GM23248 (cell line): Measurements from ENCODE around the gene NAA50. TPM values are rescaled to one million over a fixed set of nuclear protein-coding genes. Genes with fewer than 3 reads are reported as not detected.

Source experiments
- DNase-seq: peaks from one replicate; pipeline ENCODE4 v3.0.0-alpha.2; 2015
- H2AFZ ChIP-seq: fragments of 200-600 bp; sonication (generic); 2 replicates; pipeline ENCODE4 v1.6.1; 2016; ENCODE audit warnings: antibody characterized with exemption
- H3F3A ChIP-seq: fragments of 200-600 bp; sonication (generic); 2 replicates; pipeline ENCODE4 v1.6.1; 2016; ENCODE audit warnings: mild to moderate bottlenecking, antibody characterized with exemption, mixed run types; ENCODE audit not compliant: insufficient read depth
- H3K27ac ChIP-seq: fragments of 200-600 bp; sonication (generic); 2 replicates; pipeline ENCODE4 v1.5.1; 2016; ENCODE audit warnings: mild to moderate bottlenecking
- H3K27me3 ChIP-seq: fragments of 200-600 bp; sonication (generic); replicated peaks from 2 replicates; pipeline ENCODE4 v1.6.1; 2016; ENCODE audit warnings: mild to moderate bottlenecking; ENCODE audit not compliant: insufficient read depth
- H3K36me3 ChIP-seq: fragments of 200-600 bp; sonication (generic); 2 replicates; pipeline ENCODE4 v1.6.1; 2016; ENCODE audit warnings: low read depth, mild to moderate bottlenecking
- H3K4me1 ChIP-seq: fragments of 200-600 bp; sonication (generic); 2 replicates; pipeline ENCODE4 v1.6.1; 2016; ENCODE audit warnings: mild to moderate bottlenecking; ENCODE audit not compliant: insufficient read depth
- H3K4me2 ChIP-seq: fragments of 200-600 bp; sonication (generic); one replicate; pipeline ENCODE4 v1.6.1; 2016; ENCODE audit warnings: mild to moderate bottlenecking; ENCODE audit not compliant: unreplicated experiment
- H3K4me3 ChIP-seq: fragments of 200-600 bp; sonication (generic); 2 replicates; pipeline ENCODE4 v1.5.1; 2016; ENCODE audit warnings: mild to moderate bottlenecking
- H3K79me2 ChIP-seq: fragments of 200-600 bp; sonication (generic); 2 replicates; pipeline ENCODE4 v1.6.1; 2016; ENCODE audit warnings: mild to moderate bottlenecking; ENCODE audit not compliant: insufficient read depth
- H3K9ac ChIP-seq: fragments of 200-600 bp; sonication (generic); 2 replicates; pipeline ENCODE4 v1.6.1; 2016; ENCODE audit warnings: mild to moderate bottlenecking
- H3K9me2 ChIP-seq: fragments of 200-600 bp; sonication (generic); 2 replicates; pipeline ENCODE4 v1.6.1; 2016; ENCODE audit warnings: mixed run types, mild to moderate bottlenecking, moderate library complexity; ENCODE audit not compliant: insufficient read depth
- H3K9me3 ChIP-seq: fragments of 200-600 bp; sonication (generic); one replicate; pipeline ENCODE4 v1.6.1; 2017; ENCODE audit warnings: low read depth
- H4K20me1 ChIP-seq: fragments of 200-600 bp; sonication (generic); 2 replicates; pipeline ENCODE4 v1.6.0; 2016; ENCODE audit not compliant: insufficient read depth
- EZH2 ChIP-seq: fragments of 200-600 bp; sonication (generic); IDR thresholded peaks from 2 replicates; pipeline ENCODE4 v1.6.1; 2018; ENCODE audit warnings: antibody characterized with exemption, mild to moderate bottlenecking; ENCODE audit not compliant: insufficient read depth, poor library complexity, severe bottlenecking
- EZH2phosphoT487 ChIP-seq: fragments of 200-600 bp; sonication (generic); IDR thresholded peaks from 2 replicates; pipeline ENCODE4 v1.6.1; 2018; ENCODE audit warnings: antibody characterized with exemption, moderate library complexity, mild to moderate bottlenecking, low read depth; ENCODE audit not compliant: insufficient read depth
- WGBS, 2 experiments: methylation state at CpG; one replicate each; pipeline ENCODE4 v1.1.6; 2015 to 2017; ENCODE audit warnings: low lambda C conversion rate in 2 of 2, low coverage in 1 of 2; ENCODE audit errors: missing lambda C conversion rate in 2 of 2; 5-methylcytosine and 5-hydroxymethylcytosine counted together
- in situ Hi-C: fragments of 300-500 bp; cut with MboI; formaldehyde crosslinking; loops from 2 replicates; pipeline ENCODE4 v1.15.0; 2020
- polyA plus RNA-seq: library from polyadenylated mRNA; unstranded; fragments of >200 nt; fragmentation: Nextera tagmentation; extraction: Ambion mirVana; gene quantifications from 2 replicates; pipeline ENCODE4 v1.2.1, GENCODE V29; 2016
- total RNA-seq: library from RNA; depleted of rRNA; stranded (reverse); fragments of >200 nt; shearing (Covaris generic); gene quantifications from 2 replicates; pipeline ENCODE4 v1.2.3, GENCODE V29; 2014

NAA50 gene
- total and polyA plus RNA-seq, 2 experiments from 2014 or later, result 154 to 160 TPM

DNA sequence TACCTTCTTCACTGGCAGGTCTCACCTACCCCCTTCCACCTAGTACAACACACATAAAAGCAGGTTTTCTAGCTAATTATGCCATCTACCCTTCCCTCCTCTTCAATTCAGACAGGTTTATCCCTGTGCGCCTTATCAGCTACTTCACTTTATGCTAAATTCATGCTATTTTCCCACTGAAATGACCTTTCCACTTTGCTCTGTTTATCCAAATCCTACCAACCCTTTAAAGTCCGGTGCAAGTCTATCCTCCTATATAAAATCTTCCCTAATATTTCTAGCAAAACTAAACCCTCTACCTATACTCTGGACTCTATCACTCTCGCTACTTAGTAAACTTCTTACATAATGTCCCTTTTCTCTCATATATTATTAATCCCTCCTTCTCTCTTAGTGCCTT is 55.6 kb downstream of the NAA50 start:
- in situ Hi-C loops, result no loop called here
- no peak overlapping the region for H3K4me3 ChIP-seq
- H3K4me1 ChIP-seq, result peaks cover 17% of the 10 kb centered on the region
- WGBS, 2 experiments, result 98% methylated on average over 3 of the region's 3 CpGs
- no peaks in the 10 kb centered on the region; the same call in 1 of the 2 replicates for H3K36me3 ChIP-seq
- H2AFZ ChIP-seq, result no peak overlapping the region
- H3F3A ChIP-seq, result peaks cover 5% of the 10 kb centered on the region
- no peak overlapping the region for H3K27ac ChIP-seq
- H3K9ac ChIP-seq, result no peak overlapping the region
- DNase-seq, result no peak
- no peak for TF ChIP-seq EZH2
- no peak for TF ChIP-seq EZH2phosphoT487
- H4K20me1 ChIP-seq, result no peaks in the 10 kb centered on the region
- no peaks in the 10 kb centered on the region for H3K9me2 ChIP-seq
- H3K27me3 ChIP-seq, result no peaks in the 10 kb centered on the region
- H3K79me2 ChIP-seq, result peaks cover 96% of the 10 kb centered on the region
- H3K4me2 ChIP-seq, result no peak overlapping the region
- no peaks in the 10 kb centered on the region for H3K9me3 ChIP-seq

DNA sequence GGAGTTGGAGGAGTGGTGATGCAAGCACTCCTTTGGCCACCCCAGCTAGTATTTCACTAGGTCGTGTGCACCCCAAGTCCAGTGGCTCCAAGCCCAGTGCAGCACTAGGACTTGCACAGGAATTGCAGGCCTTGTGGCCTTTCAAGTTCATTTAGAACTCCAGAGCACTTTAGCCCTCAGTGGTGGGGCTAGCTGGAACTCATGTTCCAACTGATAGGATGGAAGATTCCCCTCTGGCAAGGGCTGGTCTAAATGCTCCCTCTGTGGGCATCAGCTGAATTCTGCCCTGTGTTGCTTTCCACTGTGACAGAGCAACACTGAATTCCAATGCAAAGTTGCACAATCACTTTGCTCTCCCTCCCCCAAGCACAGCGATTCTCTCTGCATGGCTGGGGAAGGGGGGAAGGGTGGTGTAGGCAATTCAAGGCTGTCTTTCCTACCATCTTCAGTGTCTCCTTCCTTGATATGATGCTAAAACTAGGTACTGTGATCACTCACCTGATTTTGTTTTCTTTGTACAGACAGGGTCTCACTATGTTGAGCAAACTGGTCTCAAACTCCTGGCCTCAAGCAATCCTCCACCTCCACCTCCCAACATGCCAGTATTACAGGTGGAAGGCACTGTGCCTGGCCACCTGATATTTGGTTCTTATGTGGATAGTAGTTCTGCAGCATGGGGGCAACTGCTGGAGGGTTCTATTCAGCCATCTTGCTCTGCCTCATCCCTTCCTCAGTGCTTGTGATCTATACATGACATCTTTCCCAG is 59.9 kb downstream of the NAA50 start:
- no peaks in the 10 kb centered on the region; the same call in 1 of the 2 replicates for H3K36me3 ChIP-seq
- no peak overlapping the region for H2AFZ ChIP-seq
- no peaks in the 10 kb centered on the region for H3K9me3 ChIP-seq
- H3F3A ChIP-seq, result no peaks in the 10 kb centered on the region
- peaks cover 8% of the 10 kb centered on the region for H3K4me1 ChIP-seq
- H3K4me2 ChIP-seq, result peak overlapping the region; percentile 9
- no peak overlapping the region for H3K4me3 ChIP-seq
- in situ Hi-C loops, result no loop called here
- DNase-seq, result peak; percentile 46
- 85 to 90% methylated on average over 2 of the region's 2 CpGs for WGBS, 2 experiments
- no peaks in the 10 kb centered on the region for H3K9me2 ChIP-seq
- no peaks in the 10 kb centered on the region for H4K20me1 ChIP-seq
- no peaks in the 10 kb centered on the region for H3K27me3 ChIP-seq
- TF ChIP-seq EZH2phosphoT487 (no peak), EZH2 (no peak)
- H3K79me2 ChIP-seq, result peaks cover 81% of the 10 kb centered on the region
- H3K9ac ChIP-seq, result no peak overlapping the region
- 0 out of 2 replicates have a peak overlapping the region, but pooled peaks have one; percentile 22 for H3K27ac ChIP-seq

DNA sequence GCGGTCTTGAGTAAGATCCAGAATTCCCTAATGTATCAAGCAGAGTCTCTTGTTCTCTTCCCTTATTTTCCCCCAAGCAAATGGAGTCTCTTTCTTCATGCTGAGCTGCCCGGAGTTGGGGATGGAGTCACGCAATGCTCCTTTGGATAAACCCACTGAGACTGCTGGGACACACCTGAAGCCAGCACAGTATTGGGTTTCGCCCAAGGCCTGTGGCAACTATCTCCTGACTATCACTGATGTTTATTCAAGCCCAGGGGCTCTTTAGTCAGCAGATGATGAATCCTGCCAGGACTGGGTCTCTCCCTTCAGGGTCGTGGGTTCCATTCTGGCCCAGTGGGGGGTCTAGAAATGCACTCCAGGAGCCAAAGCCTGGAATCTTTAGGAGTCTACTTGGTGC is 60.9 kb downstream of the NAA50 start:
- TF ChIP-seq EZH2 (no peak), EZH2phosphoT487 (no peak)
- H2AFZ ChIP-seq, result no peak overlapping the region
- H3K9ac ChIP-seq, result no peak overlapping the region
- no peaks in the 10 kb centered on the region for H3K9me3 ChIP-seq
- no peak for DNase-seq
- H3K27ac ChIP-seq, result no peak overlapping the region
- H3K4me1 ChIP-seq, result peaks cover 8% of the 10 kb centered on the region
- H3K4me3 ChIP-seq, result no peak overlapping the region
- 88 to 89% methylated on average over 5 of the region's 5 CpGs for WGBS, 2 experiments
- H4K20me1 ChIP-seq, result no peaks in the 10 kb centered on the region
- H3F3A ChIP-seq, result no peaks in the 10 kb centered on the region
- no peak overlapping the region for H3K4me2 ChIP-seq
- H3K79me2 ChIP-seq, result peaks cover 81% of the 10 kb centered on the region
- no peaks in the 10 kb centered on the region; the same call in 1 of the 2 replicates for H3K36me3 ChIP-seq
- H3K9me2 ChIP-seq, result no peaks in the 10 kb centered on the region
- in situ Hi-C loops, result no loop called here
- H3K27me3 ChIP-seq, result no peaks in the 10 kb centered on the region

DNA sequence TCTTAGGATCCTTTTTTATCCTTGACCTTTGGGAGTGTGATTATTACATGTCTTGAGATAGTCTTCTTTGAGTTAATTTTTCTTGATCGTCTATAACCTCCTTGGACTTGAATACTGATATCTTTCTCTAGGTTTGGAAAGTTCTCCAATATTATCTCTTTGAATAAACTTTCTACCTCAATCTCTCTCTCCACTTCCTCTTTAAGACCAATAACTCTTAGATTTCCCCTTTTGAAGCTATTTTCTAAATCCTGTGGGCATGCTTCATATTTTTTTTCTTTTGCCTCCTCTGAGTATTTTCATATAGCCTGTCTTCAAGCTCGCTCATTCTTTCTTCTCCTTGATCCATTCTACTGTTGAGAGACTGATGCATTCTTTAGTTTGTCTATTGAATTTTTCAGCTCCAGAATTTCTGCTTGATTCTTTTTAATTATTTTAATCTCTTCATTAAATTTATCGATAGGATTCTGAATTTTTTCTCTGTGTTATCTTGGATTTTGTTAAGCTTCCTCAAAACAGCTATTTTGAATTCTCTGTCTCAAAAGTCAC is 61.7 kb downstream of the NAA50 start:
- peaks cover 8% of the 10 kb centered on the region for H3K4me1 ChIP-seq
- in situ Hi-C loops, result no loop called here
- H3K27me3 ChIP-seq, result no peaks in the 10 kb centered on the region
- no peak for DNase-seq
- no peaks in the 10 kb centered on the region for H3K9me2 ChIP-seq
- H2AFZ ChIP-seq, result no peak overlapping the region
- 96 to 99% methylated on average over 3 of the region's 3 CpGs for WGBS, 2 experiments
- no peaks in the 10 kb centered on the region for H4K20me1 ChIP-seq
- H3K79me2 ChIP-seq, result peaks cover 75% of the 10 kb centered on the region
- H3F3A ChIP-seq, result no peaks in the 10 kb centered on the region
- no peak overlapping the region for H3K27ac ChIP-seq
- H3K4me2 ChIP-seq, result no peak overlapping the region
- no peak overlapping the region for H3K9ac ChIP-seq
- H3K9me3 ChIP-seq, result no peaks in the 10 kb centered on the region
- no peaks in the 10 kb centered on the region; the same call in 1 of the 2 replicates for H3K36me3 ChIP-seq
- TF ChIP-seq EZH2phosphoT487, result no peak
- TF ChIP-seq EZH2, result no peak
- H3K4me3 ChIP-seq, result no peak overlapping the region
